HG03066 (cell line): ENCODE results near the gene UQCR10.
A peak's percentile ranks its signal among the peaks of the same experiment; 100 is the strongest.

Experiments
- ATAC-seq: cut with Tn5 transposase; IDR thresholded peaks from one replicate; pipeline ENCODE4 v1.9.1; 2021; ENCODE audit warnings: low read depth; ENCODE audit not compliant: unreplicated experiment

Gene UQCR10

DNA sequence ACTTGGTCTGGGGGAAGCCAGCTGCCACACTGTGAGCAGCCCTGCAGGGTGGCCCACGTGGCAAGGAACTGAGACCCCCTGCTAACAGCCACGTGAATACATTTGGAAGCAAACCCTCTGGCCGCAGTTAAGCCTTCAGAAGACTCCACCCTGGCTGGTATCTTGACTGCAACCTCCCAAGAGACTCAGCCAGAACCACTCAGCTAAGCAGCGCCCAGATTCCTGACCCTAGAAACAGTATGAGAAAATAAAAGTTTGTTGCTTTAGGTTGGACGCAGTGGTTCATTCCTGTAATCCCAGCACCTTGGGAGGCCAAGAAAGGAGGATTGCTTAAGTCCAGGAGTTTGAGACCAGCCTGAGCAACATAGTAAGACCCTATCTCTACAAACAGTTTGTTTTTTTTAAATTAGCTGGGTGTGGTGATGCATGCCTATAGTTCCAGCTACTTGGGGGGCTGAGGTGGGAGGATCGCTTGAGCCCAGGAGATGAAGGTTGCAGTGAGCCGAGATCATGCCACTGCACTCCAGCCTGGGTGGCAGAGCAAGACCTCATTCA is 9.0 kb upstream of the UQCR10 start:
- no peak for ATAC-seq

GRCh38 chr22:29758959-29759358 is 8.2 kb upstream of the UQCR10 start:
- no peak for ATAC-seq

GRCh38 chr22:29762263-29762662 is 4.9 kb upstream of the UQCR10 start:
- no peak for ATAC-seq

DNA sequence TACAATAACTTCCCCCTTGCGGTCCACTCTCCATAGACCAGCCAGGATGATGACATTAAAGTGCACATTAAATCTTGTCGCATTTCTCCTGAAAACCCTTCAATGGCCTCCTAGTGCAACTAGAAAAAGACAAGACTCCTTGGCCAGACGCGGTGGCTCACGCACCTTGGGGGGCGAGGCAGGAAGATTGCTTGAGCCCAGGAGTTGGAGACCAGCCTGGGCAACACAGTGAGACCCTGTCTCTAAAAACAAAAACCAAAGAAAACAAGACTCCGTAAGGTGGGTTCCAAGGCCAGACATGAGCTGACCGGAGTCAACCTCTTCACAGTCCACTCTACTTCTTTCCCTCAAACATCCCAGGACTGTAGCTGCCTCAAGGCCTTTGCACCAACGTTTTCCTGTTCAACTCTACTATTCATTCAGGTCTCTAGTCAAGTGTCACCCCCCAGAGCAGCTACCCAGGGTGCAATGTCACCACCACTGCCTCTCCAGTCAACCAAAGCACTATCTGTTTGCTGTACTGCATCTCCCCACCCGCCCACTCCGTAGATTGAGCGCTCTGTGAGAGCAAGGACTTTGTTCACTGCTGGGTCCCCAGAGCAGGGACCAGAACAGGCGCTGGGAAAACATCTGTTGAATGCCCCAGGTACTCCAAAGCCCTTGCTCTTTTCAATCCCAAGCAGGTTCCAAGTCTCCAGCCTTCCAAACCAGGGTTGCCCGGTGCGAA is 1.1 kb upstream of the UQCR10 start:
- peak; percentile 22 for ATAC-seq

DNA sequence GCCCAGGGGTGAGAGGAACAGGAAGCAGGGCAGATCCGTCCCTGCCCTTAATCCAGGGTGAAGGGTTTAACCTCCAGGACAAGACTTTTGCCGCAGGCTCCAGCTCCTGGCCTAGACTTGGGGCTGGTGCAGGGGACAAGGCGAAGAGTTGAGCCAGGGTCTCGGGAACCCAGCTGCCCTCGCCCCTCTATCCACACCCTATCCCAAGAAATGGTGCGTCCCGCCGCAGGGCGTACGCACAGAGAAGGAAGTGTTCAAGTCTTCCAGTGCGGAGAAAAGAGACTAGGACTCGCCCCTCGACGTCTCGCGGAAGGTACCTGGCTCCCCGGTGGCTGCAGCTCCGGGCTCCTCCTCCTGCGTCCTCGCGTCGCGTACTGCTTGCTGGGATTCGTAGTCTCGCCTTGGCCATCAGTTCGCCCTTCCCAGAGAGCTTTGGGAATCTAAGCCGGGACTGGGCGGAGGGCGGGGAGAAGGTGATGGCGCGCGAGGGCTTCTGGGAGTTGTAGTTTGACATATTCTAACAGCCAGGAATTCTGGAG is 468 bp upstream of the UQCR10 start, which contains the start of gene ZMAT5:
Gene ZMAT5 (minus strand): TSS at position 376 of the 539 bp plus-strand sequence. CDS start 18,463 bp downstream, outside the sequence.
- peak; percentile 83 for ATAC-seq

DNA sequence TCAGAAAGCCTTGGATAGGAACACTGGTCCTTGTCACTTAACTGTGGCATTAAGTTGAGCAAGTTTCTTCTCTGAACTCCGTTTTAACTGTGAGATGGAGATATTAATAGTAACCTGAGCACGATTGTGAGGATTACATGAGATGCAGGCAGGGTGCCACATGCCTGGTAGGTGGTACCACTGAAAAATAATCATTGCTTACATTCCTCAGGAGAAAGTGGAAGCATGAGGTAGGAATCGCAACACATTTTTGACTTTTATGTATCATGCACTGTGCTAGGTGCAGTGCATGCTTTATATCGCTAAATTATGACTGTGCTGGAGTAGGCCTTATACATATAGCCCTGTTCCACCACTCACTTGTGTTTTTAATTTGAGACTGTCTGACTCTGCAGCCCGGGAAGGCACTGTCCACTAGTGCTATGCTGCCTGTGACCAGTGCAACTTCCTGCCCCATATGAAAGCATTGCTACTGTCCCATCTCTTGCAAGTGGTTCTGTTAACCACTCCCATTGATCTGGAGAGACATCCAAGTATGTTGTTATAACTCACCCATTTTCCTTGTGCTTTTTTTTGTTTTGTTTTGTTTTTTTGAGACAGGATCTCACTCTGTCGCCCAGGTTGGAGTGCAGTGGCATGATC is 1.0 kb downstream of the UQCR10 start:
- ATAC-seq: no peak

GRCh38 chr22:29769723-29770321 is 2.7 kb downstream of the UQCR10 start:
- no peak for ATAC-seq

- no peak for ATAC-seq
Measured at GRCh38 chr22:29772170-29772641, 5.0 kb downstream of the UQCR10 start.

DNA sequence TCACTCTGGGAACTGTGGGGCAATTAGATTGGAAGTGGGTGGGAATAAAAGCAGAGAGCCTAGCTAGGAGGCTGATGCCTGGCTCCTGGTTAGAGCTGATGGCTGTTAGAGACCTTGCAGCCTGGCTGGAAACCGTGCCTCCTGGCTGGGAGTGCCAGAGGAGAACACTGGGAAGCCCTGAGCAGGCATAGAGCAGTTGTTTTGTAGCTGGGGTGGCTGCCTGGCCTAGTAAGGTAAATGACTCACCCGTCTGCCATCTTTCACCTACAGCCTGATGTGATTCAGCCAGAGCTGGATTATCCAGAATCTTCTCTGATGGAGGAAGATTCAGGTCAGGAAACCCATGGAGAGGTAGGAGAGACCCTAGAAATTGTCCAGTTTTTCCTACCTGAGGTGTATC is 6.1 kb downstream of the UQCR10 start:
- no peak for ATAC-seq

DNA sequence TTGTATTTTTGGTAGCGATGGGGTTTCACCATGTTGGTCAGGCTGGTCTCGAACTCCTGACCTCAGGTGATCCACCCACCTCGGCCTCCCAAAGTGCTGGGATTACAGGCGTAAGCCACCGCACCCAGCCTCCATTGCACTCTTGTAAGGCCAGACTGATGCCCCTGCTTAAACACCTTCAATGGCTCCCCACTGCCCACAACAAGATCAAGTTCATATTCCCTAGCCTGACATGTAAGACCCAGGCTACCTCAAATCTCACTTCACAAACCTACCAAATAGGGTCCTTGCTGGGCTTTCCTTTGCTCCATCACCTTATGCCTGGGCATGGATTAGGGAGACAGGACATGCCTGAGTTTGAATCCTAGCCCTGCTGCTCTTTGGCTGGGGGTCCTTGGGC is 13.1 kb downstream of the UQCR10 start:
- no peak for ATAC-seq

DNA sequence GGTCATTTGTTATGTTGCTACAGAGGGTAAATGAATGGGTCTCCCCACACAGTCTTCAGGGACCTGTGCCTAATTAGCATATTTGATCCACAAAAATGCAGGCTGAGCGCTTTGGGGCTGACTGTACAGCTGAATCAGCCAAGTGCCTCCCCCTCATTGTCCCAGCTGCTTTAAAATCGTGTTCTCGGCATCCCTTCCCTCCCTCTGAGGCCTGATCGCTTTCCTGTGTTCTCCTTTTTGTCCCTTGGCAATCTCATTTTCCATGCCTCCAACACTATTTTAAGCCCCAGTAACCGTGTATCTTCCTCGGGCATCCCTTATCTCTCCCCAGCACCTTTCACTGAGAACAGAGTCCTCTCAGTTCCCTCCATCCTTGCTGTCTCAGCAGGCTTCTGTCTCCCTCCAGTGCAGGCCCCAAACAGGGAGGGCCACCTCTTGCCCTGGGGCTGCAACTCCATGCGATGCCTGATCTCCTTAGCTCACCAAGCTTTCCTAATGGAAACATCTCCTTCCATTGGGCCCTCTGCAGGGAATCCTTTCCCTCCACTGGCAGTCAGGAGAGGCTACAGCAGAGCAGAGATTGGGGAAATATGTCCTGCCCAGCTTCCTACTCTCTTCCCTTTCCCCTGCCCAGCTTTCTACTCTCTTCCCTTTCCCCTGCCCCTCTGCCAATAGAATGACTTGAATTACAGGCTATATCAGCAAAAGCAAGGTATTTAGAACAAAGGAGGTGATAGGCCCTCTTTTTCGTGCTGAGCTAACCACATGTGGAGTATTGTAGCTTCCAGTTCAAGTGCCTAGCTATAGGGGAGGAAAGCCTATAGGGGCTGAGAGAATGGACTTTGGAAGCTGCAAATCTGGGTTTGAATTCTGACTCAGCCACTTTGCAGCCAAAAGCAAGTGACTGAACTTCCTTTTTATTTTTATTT is 13.8 kb downstream of the UQCR10 start:
- no peak for ATAC-seq

GRCh38 chr22:29782061-29782845 is 15.1 kb downstream of the UQCR10 start:
- no peak for ATAC-seq

DNA sequence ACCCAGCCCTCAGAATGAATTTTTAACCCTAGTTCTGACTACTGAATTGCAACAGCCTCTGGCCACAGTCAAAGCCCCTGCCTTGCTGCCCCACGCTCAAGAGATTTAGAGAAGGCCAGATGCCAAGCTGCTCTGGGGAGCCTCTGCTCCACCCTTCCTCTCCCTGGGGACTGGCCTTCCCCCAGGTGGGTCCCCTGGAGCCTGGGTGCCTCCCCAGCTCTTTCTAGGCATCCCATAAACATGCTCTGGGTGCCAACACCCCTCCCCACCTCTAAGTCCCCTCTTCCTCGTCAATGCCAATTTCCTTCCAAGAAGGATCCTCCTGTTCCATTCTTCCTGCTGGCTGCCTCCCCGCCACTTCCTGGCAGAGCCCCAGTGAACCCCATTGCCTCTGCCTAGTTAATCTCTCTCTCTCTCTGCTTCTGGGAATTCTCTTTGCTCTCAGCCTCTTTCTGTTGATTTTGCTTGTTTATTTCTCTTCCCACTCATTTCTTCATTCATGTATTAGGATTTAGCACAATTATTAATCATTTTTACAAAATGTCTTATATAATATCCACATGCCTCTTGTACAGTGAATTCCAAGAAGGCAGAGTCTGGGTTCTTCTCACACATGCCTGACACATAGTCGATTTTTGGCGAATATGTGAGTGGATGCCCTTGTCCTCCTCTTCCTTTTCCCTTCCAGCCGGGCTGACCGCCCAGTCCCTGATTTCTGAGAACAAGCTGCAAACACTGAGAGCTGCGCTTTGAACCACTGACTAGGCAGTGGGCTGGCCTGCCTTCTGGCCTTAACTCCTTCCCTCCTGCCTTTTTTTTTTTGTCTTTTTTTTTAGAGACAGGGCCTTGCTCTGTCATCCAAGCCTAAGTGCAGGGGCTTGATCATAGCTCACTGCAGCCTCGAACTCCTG is 17.5 kb downstream of the UQCR10 start:
- no peak for ATAC-seq

- no peak for ATAC-seq
Measured at GRCh38 chr22:29786031-29786430, 18.9 kb downstream of the UQCR10 start.

GRCh38 chr22:29787371-29787980 is 20.3 kb downstream of the UQCR10 start:
- ATAC-seq: no peak

DNA sequence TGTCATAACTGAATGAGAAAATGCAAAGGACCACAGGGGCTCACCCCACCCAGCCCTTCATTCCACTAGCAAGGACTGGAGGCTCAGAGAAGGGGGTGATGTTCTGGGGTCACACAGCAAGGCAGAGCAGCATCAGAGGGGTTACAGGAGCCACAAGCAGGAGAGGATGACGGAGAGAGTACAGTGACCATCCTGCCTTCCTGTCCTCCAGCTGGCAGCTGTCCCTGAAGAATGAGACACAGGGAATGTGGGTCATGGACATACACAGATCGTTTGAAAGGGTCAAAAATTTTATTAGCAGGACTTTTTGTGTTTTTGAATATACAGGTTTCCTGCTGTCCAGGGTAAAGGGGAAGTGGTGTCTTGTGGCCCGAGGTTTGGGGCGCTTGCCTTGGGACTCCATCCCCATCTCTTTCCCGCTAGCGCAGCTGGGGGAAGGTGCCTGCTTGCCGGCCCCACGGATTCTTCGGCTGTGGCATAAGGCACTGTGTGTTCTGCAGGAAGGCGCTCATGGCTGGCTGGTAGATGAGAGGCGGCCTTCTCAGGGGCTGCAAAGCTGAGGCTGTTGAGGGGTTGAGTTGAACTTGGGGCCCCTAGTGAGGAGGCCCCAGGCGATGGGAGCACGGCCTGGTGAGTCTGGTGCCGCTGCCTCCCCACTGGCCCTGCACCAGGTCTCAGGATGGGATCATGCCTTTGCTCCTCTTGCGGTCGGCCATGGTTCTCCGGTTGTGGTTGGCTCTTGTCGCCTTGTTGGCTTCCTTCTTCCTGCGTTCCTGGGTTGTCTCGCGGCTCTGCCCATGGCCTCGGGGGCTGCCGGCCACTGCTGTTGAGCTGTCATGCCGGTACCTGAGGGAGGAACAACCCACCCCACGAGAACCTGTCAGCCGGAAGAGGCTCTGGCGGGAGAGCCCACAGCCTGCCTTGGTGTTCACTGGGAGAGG is 21.4 kb downstream of the UQCR10 start:
- ATAC-seq: no peak

DNA sequence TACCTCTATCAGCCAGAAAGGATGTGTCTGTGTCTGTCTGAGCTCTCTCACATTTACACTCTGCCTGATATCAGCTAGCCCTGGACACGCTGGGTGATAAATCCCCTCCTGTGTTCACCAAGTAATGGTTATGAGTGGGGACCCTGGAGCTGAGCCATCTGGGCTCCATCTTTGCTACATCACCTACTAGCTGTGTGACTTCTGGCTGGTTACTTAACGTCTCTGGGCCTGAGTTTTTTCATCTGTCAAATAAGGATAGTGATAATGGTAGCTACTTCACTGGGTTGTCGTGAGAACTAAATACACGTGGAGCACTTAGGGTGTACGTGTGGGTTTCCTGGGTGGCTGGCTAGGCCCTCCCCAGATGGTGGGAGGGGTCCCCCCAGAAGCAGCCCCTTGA is 22.9 kb downstream of the UQCR10 start:
- no peak for ATAC-seq
